Measurements from ENCODE around the gene P4HB.

P4HB gene

GRCh38 chr17:81898885-81899284 is 38.5 kb upstream of the P4HB start:
- TF ChIP-seq POU6F1 (CRISPR knock-in tag; IDR thresholded peaks at IDR 0.05; ENCODE audit: borderline replicate concordance, low read depth) = no peak
- no peak for TF ChIP-seq CSDC2 (CRISPR knock-in tag; IDR thresholded peaks at IDR 0.05)
- no peak for TF ChIP-seq ZC3H10 (CRISPR knock-in tag; IDR thresholded peaks at IDR 0.05)
- no peak for TF ChIP-seq SNAI2 (CRISPR knock-in tag; IDR thresholded peaks at IDR 0.05)
- no peak for TF ChIP-seq ZFP3 (CRISPR knock-in tag; IDR thresholded peaks at IDR 0.05)
- no peak for TF ChIP-seq ZNF565 (CRISPR knock-in tag; conservative IDR thresholded peaks at IDR 0.05; ENCODE audit: low read depth)
- TF ChIP-seq TOX (CRISPR knock-in tag; IDR thresholded peaks at IDR 0.05; ENCODE audit: borderline replicate concordance) = no peak
- no peak for TF ChIP-seq OSR1 (CRISPR knock-in tag; IDR thresholded peaks at IDR 0.05)
- no peak for TF ChIP-seq RARB (CRISPR knock-in tag; IDR thresholded peaks at IDR 0.05)
- TF ChIP-seq ESRRG (CRISPR knock-in tag; IDR thresholded peaks at IDR 0.05) = no peak
- no peak for TF ChIP-seq PATZ1 (CRISPR knock-in tag; IDR thresholded peaks at IDR 0.05; ENCODE audit: borderline replicate concordance)
- TF ChIP-seq TSHZ2 (CRISPR knock-in tag; IDR thresholded peaks at IDR 0.05) = no peak
- no peak for TF ChIP-seq TCF4 (CRISPR knock-in tag; IDR thresholded peaks at IDR 0.05; ENCODE audit: borderline replicate concordance)
- TF ChIP-seq ISL1 (CRISPR knock-in tag; IDR thresholded peaks at IDR 0.05) = no peak
- TF ChIP-seq CREB5 (CRISPR knock-in tag; IDR thresholded peaks at IDR 0.05; ENCODE audit: low read depth) = no peak
- TF ChIP-seq GLIS3 (CRISPR knock-in tag; IDR thresholded peaks at IDR 0.05) = no peak
- no peak for TF ChIP-seq ZNF70 (CRISPR knock-in tag; IDR thresholded peaks at IDR 0.05)
- ATAC-seq = no peak

- TF ChIP-seq ZNF70 (CRISPR knock-in tag; IDR thresholded peaks at IDR 0.05) (no peak), ESRRG (CRISPR knock-in tag; IDR thresholded peaks at IDR 0.05) (no peak), BACH2 (CRISPR knock-in tag; IDR thresholded peaks at IDR 0.05; ENCODE audit: borderline replicate concordance) (no peak), ZFP3 (CRISPR knock-in tag; IDR thresholded peaks at IDR 0.05) (no peak), PATZ1 (CRISPR knock-in tag; IDR thresholded peaks at IDR 0.05; ENCODE audit: borderline replicate concordance) (no peak), ZFP30 (CRISPR knock-in tag; IDR thresholded peaks at IDR 0.05) (no peak), TCF4 (CRISPR knock-in tag; IDR thresholded peaks at IDR 0.05; ENCODE audit: borderline replicate concordance) (no peak), ZNF8 (CRISPR knock-in tag; IDR thresholded peaks at IDR 0.05) (no peak), POU6F1 (CRISPR knock-in tag; IDR thresholded peaks at IDR 0.05; ENCODE audit: borderline replicate concordance, low read depth) (no peak), CREB5 (CRISPR knock-in tag; IDR thresholded peaks at IDR 0.05; ENCODE audit: low read depth) (no peak), ISL1 (CRISPR knock-in tag; IDR thresholded peaks at IDR 0.05) (no peak), TOX (CRISPR knock-in tag; IDR thresholded peaks at IDR 0.05; ENCODE audit: borderline replicate concordance) (no peak)
- ATAC-seq = peak; percentile 53
Observed at GRCh38 chr17:81898029-81898866, 37.9 kb upstream of the P4HB start.

Data from SK-N-SH treated with all-trans-retinoic acid at 6 μM for 48 hours (cell line).